GM23248 (cell line): ENCODE measurements around the gene CASS4.

Source experiments
- EZH2 ChIP-seq: fragments of 200-600 bp; sonication (generic); IDR thresholded peaks from 2 replicates; pipeline ENCODE4 v1.6.1; 2018; ENCODE audit warnings: antibody characterized with exemption, mild to moderate bottlenecking; ENCODE audit not compliant: insufficient read depth, poor library complexity, severe bottlenecking
- EZH2phosphoT487 ChIP-seq: fragments of 200-600 bp; sonication (generic); IDR thresholded peaks from 2 replicates; pipeline ENCODE4 v1.6.1; 2018; ENCODE audit warnings: antibody characterized with exemption, moderate library complexity, mild to moderate bottlenecking, low read depth; ENCODE audit not compliant: insufficient read depth

DNA sequence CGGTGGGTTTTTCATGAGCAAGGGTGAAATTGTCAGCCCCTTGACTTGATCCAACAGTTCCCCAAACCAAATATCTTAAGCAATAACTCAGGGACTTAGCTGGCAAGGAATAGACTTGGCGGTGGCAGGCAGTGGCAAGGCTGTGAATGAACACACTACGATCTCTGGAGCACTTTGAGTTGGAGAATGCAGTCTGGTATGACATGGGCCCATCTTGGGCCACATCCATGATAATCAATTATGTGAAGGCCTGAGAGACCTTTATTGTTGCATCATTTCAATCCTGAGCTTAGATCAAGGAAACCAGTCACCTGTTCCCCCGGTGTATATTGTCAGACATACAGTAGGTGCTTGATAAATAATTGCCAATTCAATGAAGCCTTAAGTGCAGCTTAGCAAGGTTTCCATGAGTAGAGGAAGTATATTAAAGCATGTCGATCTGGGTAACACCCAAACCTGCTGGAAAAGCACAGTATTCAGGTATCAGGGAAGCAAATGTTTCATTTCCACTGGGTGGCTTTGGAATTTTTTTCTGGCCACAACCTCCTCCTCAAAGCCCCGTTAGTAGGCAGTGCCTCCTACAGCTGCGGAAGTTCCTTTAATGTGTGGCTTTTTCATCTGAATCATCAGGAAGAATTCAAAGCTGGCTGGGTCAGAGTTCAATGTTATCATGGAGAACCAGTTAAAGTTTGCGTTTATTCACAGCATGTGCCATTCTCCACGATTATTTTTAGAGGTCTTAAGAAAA lies 10.2 kb downstream of the CASS4 start:
- no peak for TF ChIP-seq EZH2phosphoT487
- no peak for TF ChIP-seq EZH2
